GM18868 (cell line): ENCODE data around the gene PLXNC1.

Source experiments
- ATAC-seq: cut with Tn5 transposase; IDR thresholded peaks from one replicate; pipeline ENCODE4 v1.9.1; 2021; ENCODE audit warnings: mild to moderate bottlenecking, moderate library complexity; ENCODE audit not compliant: unreplicated experiment

The PLXNC1 gene

GRCh38 chr12:94329366-94329765 is 181.0 kb downstream of the PLXNC1 start:
- no peak for ATAC-seq

GRCh38 chr12:94333396-94333795 is 185.0 kb downstream of the PLXNC1 start:
- no peak for ATAC-seq

GRCh38 chr12:94336211-94336925 is 188.0 kb downstream of the PLXNC1 start:
- no peak for ATAC-seq

GRCh38 chr12:94338006-94338794 is 189.8 kb downstream of the PLXNC1 start:
- no peak for ATAC-seq

GRCh38 chr12:94340573-94340972 is 192.2 kb downstream of the PLXNC1 start:
- no peak for ATAC-seq

- ATAC-seq: no peak
Measured at GRCh38 chr12:94353130-94353529, 204.8 kb downstream of the PLXNC1 start.
